ENCODE results near the gene UCK1. TPM values are rescaled to one million over a fixed set of nuclear protein-coding genes. Genes with fewer than 3 reads are reported as not detected.

UCK1 gene
- total and polyA plus RNA-seq, 5 donors = 26.1 to 32.0 (median 28.3) TPM

DNA sequence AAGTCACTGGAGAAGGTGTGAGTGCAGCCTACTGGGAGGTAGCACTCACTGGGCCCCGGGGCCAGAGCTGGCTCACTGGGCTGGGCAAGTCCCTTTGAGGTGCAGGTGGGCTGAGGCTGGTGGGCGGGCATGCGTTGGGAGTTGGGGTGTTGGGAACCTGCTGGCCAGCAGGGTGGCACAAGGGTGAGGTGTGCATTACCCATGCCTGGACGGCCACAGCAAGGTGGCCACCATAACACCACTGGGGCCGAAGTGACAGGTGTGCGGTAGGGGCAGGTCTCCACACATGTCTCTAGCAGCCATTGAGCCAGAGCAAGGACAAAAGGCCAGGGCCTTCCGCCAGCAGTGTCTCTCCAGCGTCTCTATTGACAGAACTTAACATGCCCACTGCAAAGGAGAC lies 36.8 kb upstream of the UCK1 start:
- H3K27ac ChIP-seq (ENCODE audit: low read length) = no peak overlapping the region
- H3K4me3 ChIP-seq (ENCODE audit: low read length) = no peak overlapping the region
- H3K9me3 ChIP-seq (ENCODE audit: control insufficient read depth, low read length) = no peaks in the 10 kb centered on the region
- no peaks in the 10 kb centered on the region for H3K27me3 ChIP-seq (ENCODE audit: control insufficient read depth, insufficient read depth)
- H3K4me1 ChIP-seq (ENCODE audit: control insufficient read depth, insufficient read depth, low read length) = no peaks in the 10 kb centered on the region
- intact Hi-C loops (cut with DNase I) = no loop called here
- ATAC-seq (peak; percentile 11 to 31), DNase-seq (no peak)
- 97% methylated on average over 8 of the region's 8 CpGs for WGBS

DNA sequence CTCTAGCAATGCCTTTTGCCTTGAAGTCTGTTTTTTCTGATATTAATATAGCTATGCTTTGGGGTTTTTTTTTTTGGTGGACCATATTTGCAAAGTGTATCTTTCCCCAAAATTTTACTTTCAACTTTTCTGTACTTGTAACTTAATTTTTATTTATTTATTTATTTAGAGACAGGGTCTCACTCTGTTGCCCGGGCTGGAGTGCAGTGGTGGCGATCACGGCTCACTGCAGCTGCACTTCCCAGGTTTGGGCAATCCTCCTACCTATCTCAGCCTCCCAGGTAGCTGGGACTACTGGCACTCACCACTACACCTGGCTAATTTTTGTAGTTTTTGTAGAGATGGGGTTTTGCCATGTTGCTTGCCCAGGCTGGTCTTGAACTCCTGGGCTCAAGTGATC lies 35.1 kb upstream of the UCK1 start:
- intact Hi-C loops (cut with DNase I) = no loop called here
- WGBS = 98% methylated on average over 3 of the region's 3 CpGs
- H3K27ac ChIP-seq (ENCODE audit: low read length) = no peak overlapping the region
- ATAC-seq (no peak), DNase-seq (no peak)
- no peaks in the 10 kb centered on the region for H3K4me1 ChIP-seq (ENCODE audit: control insufficient read depth, insufficient read depth, low read length)
- H3K27me3 ChIP-seq (ENCODE audit: control insufficient read depth, insufficient read depth) = no peaks in the 10 kb centered on the region
- no peaks in the 10 kb centered on the region for H3K9me3 ChIP-seq (ENCODE audit: control insufficient read depth, low read length)
- no peak overlapping the region for H3K4me3 ChIP-seq (ENCODE audit: low read length)

DNA sequence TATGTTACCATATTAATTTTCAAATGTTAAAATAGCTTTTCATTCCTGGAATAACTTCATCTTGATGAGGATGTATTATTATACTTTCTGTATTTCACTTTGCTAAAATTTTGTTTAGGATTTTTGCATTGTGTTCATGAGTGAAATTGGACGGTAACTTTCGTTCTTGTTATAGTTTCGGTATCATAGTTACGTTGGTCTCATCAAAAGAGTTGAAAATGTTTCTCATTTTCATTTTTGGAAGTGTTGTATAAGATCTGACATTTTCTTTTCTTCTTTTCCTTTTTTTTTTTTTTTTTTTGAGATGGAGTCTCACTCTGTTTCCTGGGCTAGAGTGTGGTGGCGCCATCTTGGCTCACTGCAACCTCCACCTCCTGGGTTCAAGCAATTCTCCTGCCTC lies 34.3 kb upstream of the UCK1 start:
- Histone ChIP-seq H3K4me3 (ENCODE audit: low read length) (no peak overlapping the region), H3K27me3 (ENCODE audit: control insufficient read depth, insufficient read depth) (no peaks in the 10 kb centered on the region), H3K9me3 (ENCODE audit: control insufficient read depth, low read length) (no peaks in the 10 kb centered on the region), H3K4me1 (ENCODE audit: control insufficient read depth, insufficient read depth, low read length) (no peaks in the 10 kb centered on the region), H3K27ac (ENCODE audit: low read length) (no peak overlapping the region)
- DNase-seq (no peak), ATAC-seq (no peak)
- intact Hi-C loops (cut with DNase I) = no loop called here
- 94% methylated on average over 5 of the region's 5 CpGs for WGBS

DNA sequence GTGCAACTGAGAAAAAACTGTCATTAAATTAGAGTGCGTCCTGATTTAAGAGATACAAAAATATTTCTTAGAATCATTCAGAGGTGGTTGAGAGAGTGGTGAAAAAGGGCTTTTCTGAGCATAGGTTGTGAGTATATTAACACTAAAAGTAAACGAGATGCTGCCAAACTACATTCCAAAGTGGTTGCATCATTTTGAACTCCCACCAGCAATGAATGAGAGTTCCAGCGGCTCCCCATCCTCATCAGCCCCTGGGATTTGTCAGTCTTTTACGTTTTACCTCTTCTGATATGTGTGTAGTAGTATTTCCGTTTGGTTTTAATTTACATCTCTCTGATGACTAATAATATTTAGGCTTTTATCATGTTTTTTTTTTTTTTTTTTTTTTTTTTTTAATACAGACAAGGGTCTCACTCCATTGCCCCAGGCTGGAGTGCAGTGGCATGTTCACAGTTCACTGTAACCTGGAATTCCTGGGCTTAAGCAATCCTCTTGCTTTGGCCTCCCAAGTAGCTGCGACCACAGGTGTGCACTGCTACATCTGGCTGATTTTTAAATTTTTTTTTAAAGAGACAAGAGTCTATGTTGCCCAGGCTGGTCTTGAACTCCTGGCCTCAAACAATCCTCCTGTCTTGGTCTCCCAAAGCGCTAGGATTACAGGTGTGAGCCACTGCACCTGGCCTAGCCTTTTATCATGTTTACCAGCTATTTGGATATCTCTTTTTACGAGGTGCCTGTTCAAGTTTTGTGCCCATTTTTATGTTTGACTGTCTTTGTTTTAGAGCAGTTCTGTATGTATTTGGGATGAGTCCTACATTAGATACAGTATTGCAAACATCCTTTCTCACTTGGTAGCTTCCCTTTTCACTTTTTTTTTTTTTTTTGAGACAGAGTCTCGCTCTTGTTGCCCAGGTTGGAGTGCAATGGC lies 31.2 kb upstream of the UCK1 start:
- Histone ChIP-seq H3K4me3 (ENCODE audit: low read length) (no peak overlapping the region), H3K4me1 (ENCODE audit: control insufficient read depth, insufficient read depth, low read length) (no peaks in the 10 kb centered on the region), H3K27me3 (ENCODE audit: control insufficient read depth, insufficient read depth) (no peaks in the 10 kb centered on the region), H3K27ac (ENCODE audit: low read length) (no peak overlapping the region), H3K9me3 (ENCODE audit: control insufficient read depth, low read length) (no peaks in the 10 kb centered on the region)
- ATAC-seq = no peak
- intact Hi-C loops (cut with DNase I) = no loop called here
- no peak for DNase-seq
- 57% methylated on average over 9 of the region's 9 CpGs for WGBS

DNA sequence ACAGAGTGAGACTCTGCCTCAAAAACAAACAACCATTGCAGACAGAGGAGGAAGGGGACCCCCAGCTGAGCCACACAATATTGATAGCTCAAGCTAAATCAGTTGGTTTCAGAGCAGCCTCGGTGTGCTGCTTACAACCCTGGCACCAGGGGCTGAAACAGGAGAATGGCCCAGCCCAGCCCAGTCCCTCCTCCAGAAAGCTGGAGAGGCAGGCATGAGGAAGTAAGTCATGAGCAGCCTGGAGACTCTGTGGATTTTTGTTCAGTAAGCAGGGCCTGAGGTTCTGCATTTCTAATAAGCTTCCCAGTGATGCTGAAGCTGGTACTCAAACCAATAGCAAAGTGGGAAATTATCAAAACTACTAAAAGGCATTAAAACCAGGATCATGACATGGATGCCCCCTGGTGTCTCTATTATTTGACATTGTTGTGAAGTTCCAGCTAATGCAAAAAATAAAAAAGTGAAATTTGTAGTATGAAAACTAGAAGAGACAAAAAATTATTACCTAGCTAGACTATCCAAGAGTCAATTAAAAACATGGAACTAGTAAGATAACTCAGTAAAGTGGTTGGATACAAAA lies 28.4 kb upstream of the UCK1 start:
- WGBS = 83% methylated on average over 1 of the region's 1 CpG
- Histone ChIP-seq H3K27me3 (ENCODE audit: control insufficient read depth, insufficient read depth) (no peaks in the 10 kb centered on the region), H3K27ac (ENCODE audit: low read length) (no peak overlapping the region), H3K4me3 (ENCODE audit: low read length) (no peak overlapping the region), H3K4me1 (ENCODE audit: control insufficient read depth, insufficient read depth, low read length) (no peaks in the 10 kb centered on the region), H3K9me3 (ENCODE audit: control insufficient read depth, low read length) (no peaks in the 10 kb centered on the region)
- DNase-seq (no peak), ATAC-seq (no peak)
- intact Hi-C loops (cut with DNase I) = no loop called here

DNA sequence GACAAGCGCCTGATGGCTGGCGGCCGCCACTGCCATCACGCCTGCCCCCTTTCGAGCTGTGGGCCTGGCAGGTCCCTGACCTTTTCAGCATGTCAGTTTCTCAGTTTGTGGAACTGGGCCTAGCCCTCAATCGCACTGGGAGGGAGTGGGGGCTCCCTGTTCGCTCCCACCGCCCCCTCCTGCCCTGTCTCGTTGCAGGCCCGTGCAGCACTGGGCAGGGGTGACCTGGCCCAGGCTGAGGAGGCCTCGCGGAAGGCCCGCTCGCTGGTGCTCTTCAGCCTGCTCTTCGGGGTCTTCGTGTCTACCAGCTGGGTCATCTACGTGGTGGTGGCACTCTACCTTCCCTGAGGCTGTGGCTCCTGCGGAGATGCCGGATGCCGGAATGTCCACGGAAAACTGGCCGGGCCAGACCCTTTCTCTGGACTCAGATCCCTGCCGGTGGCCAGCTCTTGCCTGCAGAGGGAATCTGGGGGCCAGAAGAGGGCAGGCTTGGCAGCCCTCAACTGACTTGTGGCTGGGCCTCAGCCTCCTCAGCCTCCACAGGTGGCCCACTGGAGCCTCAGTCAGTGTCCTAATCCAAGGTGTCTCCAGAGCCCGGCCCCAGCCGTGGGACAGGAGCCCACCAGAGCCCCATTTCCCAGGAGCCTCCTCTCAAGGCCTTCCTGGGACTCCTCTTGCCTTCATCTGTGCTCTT lies 26.9 kb upstream of the UCK1 start:
- no peak overlapping the region for H3K4me3 ChIP-seq (ENCODE audit: low read length)
- H3K27ac ChIP-seq (ENCODE audit: low read length) = no peak overlapping the region
- no peaks in the 10 kb centered on the region for H3K27me3 ChIP-seq (ENCODE audit: control insufficient read depth, insufficient read depth)
- H3K9me3 ChIP-seq (ENCODE audit: control insufficient read depth, low read length) = no peaks in the 10 kb centered on the region
- H3K4me1 ChIP-seq (ENCODE audit: control insufficient read depth, insufficient read depth, low read length) = no peaks in the 10 kb centered on the region
- no peak for DNase-seq
- 93% methylated on average over 25 of the region's 25 CpGs for whole genome bisulfite sequencing
- ATAC-seq = peak in 1 of 2 donors; percentile 25
- intact Hi-C loops (cut with DNase I) = no loop called here

DNA sequence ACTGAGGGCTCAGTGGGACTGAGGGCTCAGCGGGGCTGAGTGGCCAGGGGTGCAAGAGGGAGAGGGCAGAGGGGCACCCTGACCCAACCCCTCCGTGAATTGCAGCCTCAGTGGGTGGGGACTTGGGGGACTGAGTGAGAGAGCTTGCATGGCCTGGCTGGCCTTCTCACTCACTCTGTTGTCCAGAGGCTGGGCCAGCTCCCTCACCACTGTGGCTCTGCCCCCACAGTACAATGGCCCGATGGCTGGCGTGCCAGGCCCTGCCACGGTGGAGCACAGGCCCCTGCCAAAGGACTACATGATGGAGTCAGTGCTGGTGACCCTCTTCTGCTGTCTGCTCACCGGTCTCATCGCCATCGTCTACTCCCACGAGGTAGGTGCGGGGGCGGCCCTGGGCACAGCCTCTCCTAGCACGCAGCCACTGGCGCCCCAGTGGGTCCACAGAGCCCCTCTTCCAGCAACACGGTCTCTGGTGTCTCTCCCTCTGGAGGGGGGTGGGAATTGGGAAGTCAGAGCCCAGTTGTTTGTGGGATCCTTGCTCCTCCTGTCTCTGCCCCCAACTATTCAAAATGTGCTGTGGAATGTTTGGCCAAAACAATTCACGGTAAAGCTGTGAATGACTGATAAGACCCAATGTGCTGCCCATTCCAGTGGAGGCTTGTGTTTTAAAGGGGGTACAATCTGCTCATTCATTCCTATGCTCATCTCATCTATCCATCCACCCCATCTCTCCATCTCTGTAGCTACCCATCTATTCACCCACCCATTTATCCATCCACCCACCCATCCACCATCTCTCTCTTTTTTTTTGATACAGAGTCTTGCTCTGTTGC lies 25.0 kb upstream of the UCK1 start:
- Histone ChIP-seq H3K9me3 (ENCODE audit: control insufficient read depth, low read length) (no peaks in the 10 kb centered on the region), H3K4me1 (ENCODE audit: control insufficient read depth, insufficient read depth, low read length) (no peaks in the 10 kb centered on the region), H3K27ac (ENCODE audit: low read length) (no peak overlapping the region), H3K27me3 (ENCODE audit: control insufficient read depth, insufficient read depth) (no peaks in the 10 kb centered on the region), H3K4me3 (ENCODE audit: low read length) (no peak overlapping the region)
- no peak for DNase-seq
- 75% methylated on average over 15 of the region's 15 CpGs for WGBS
- intact Hi-C loops (cut with DNase I) = no loop called here
- ATAC-seq = peak in 1 of 2 donors; percentile 13

DNA sequence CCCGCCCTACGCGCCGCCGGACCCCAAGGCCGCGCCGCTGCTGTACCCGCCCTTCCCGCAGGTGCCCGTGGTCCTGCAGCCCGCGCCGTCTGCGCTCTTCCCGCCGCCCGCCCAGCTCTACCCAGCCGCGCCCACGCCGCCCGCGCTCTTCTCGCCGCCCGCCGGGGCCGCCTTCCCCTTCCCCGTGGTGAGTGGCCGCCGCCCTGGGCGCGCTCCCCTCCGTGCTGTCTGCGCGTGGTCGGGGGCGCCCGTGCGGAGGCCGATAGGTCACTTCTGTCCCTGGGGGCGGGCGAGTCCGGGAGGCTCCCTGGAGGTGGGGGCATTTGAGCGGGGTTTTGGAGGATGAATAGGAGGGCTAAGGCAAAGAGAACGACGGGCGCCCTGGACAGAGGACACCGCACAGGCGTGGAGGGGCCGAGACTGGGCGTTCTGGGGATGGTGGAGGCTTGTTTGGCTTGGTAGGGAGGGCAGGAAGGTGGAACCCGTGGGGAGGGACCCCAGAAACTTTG lies 23.8 kb upstream of the UCK1 start:
- ATAC-seq = no peak

DNA sequence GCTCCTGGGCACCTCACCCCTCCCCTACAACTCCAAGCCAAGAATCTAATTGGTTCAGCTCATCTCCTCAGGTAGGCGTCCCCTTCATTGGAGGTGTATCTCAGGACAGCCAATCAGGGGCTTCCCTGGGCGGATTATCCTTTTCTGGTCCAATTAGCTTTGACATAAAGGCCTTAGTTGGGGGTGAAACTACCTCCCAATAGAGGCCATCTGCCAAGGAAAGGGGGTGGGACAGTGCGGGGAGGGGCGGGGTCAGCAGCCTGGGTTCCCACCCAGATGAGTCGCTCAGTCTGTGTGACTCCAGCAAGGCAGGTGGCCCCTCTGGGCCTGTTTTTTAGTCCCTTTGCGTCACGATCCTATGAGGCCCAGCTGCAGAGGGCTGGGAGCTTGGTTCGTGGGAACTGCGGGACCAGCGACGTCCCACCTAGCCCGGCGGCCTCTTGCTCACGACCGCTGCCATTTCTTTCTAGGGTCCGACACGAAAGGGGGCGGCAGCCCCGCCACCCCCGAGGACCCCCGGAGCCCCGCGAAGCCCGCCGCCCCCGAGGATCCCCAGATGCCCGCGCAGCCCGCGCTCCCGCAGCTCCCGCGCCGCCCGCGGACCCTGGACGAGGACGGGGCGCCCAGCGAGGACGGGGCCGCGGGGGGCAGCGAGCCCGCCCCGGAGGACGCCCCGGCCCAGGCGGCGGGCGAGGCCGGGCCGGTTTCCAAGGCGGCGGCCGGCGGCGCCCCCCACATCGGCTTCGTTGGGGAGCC lies 23.2 kb upstream of the UCK1 start:
- Histone ChIP-seq H3K27ac (ENCODE audit: low read length) (no peak overlapping the region), H3K27me3 (ENCODE audit: control insufficient read depth, insufficient read depth) (no peaks in the 10 kb centered on the region), H3K9me3 (ENCODE audit: control insufficient read depth, low read length) (no peaks in the 10 kb centered on the region), H3K4me3 (ENCODE audit: low read length) (no peak overlapping the region), H3K4me1 (ENCODE audit: control insufficient read depth, insufficient read depth, low read length) (no peaks in the 10 kb centered on the region)
- intact Hi-C loops (cut with DNase I) = no loop called here
- DNase-seq (no peak), ATAC-seq (no peak)
- 24% methylated on average over 60 of the region's 60 CpGs for WGBS

More for the DNA sequence above, 23.8 kb upstream of the UCK1 start:
- Histone ChIP-seq H3K4me1 (ENCODE audit: control insufficient read depth, insufficient read depth, low read length) (no peaks in the 10 kb centered on the region), H3K27ac (ENCODE audit: low read length) (no peak overlapping the region), H3K27me3 (ENCODE audit: control insufficient read depth, insufficient read depth) (no peaks in the 10 kb centered on the region), H3K9me3 (ENCODE audit: control insufficient read depth, low read length) (no peaks in the 10 kb centered on the region), H3K4me3 (ENCODE audit: low read length) (no peak overlapping the region)
- DNase-seq = no peak
- intact Hi-C loops (cut with DNase I) = no loop called here
- WGBS = 21% methylated on average over 54 of the region's 54 CpGs

DNA sequence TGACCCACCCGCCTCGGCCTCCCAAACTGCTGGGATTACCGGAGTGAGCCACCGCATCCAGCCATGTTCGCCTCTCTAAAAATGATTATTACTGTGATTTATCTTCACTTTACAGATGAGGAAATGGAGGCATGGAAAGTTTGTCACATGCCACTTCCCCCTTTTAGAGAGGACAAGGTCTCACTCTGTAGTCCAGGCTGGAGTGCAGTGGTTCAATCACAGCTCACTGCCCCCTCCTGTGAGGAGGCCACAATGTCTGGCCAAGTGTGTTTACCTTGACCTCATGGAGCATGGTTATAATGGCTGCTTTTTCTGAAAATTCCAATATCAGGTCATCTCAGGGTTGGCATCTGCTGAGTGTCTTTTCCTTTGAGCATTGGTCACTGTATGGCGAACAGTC lies 21.0 kb upstream of the UCK1 start:
- intact Hi-C loops (cut with DNase I) = no loop called here
- 90% methylated on average over 6 of the region's 6 CpGs for WGBS
- ATAC-seq = peak in 1 of 2 donors; percentile 29

More for the DNA sequence above, 21.0 kb upstream of the UCK1 start:
- H3K27me3 ChIP-seq (ENCODE audit: control insufficient read depth, insufficient read depth) = no peaks in the 10 kb centered on the region
- H3K9me3 ChIP-seq (ENCODE audit: control insufficient read depth, low read length) = no peaks in the 10 kb centered on the region
- no peaks in the 10 kb centered on the region for H3K4me1 ChIP-seq (ENCODE audit: control insufficient read depth, insufficient read depth, low read length)
- H3K27ac ChIP-seq (ENCODE audit: low read length) = no peak overlapping the region
- no peak overlapping the region for H3K4me3 ChIP-seq (ENCODE audit: low read length)
- no peak for DNase-seq

All from right cardiac atrium (tissue), 5 donors.